RWPE1 (cell line): ENCODE measurements around the gene SNX5.

Experiments used
- CTCF ChIA-PET: fragments of 350-600 bp; sonication (Branson Sonifier 250); formaldehyde crosslinking; extraction: SDS; loops from one replicate; lab custom pipeline; 2021; lab: Yijun Ruan, JAX
- POLR2A ChIA-PET: fragments of 400-600 bp; formaldehyde crosslinking; extraction: SDS; loops from one replicate; lab custom pipeline; 2020; ENCODE audit warnings: antibody characterized with exemption; ENCODE audit not compliant: low non-redundant PET; lab: Yijun Ruan, JAX
- DNase-seq: peaks from one replicate; pipeline ENCODE4 v3.0.0; 2012; ENCODE audit warnings: low spot score
- H3K27ac ChIP-seq: fragments of 450-650 bp; 2 replicates; pipeline ENCODE4 v1.5.1; 2017
- TF ChIP-seq, protein P1 (sequence below): fragments of 450-650 bp; conservative IDR thresholded peaks from 2 replicates; pipeline ENCODE4 v1.5.1; 2017; ENCODE audit warnings: low read depth, mild to moderate bottlenecking

SNX5 gene

DNA sequence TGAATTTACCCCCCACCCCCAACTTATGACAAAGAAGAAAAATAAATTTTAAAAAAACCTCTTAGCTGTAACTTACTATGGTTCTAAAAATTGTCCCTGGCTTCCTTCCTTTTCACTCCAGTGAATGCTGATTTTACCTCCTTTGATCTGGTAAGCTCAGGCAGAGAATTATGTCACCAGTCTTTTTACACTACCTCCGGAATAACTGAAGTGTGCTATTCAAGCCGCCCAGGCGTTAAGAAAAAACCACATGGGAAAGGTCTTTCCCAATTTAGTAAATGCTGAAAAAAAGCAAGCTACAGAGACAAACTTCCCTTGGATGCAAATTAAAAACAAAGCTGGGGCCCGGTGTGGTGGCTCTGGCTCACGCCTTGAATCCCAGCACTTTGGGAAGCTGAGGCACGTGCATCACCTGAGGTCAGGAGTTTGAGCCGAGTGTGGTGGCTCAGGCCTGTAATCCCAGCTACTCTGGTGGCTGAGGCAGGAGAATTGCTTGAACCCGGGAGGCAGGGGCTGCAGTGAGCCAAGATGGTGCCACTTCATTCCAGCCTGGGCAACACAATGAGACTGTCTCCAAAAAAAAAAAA, 12.4 kb downstream of the SNX5 start:
- TF ChIP-seq, protein P1, sequence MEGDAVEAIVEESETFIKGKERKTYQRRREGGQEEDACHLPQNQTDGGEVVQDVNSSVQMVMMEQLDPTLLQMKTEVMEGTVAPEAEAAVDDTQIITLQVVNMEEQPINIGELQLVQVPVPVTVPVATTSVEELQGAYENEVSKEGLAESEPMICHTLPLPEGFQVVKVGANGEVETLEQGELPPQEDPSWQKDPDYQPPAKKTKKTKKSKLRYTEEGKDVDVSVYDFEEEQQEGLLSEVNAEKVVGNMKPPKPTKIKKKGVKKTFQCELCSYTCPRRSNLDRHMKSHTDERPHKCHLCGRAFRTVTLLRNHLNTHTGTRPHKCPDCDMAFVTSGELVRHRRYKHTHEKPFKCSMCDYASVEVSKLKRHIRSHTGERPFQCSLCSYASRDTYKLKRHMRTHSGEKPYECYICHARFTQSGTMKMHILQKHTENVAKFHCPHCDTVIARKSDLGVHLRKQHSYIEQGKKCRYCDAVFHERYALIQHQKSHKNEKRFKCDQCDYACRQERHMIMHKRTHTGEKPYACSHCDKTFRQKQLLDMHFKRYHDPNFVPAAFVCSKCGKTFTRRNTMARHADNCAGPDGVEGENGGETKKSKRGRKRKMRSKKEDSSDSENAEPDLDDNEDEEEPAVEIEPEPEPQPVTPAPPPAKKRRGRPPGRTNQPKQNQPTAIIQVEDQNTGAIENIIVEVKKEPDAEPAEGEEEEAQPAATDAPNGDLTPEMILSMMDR: no peak
- CTCF ChIA-PET: no interaction called here
- POLR2A ChIA-PET: interaction anchor here (0.6 kb wide), 1 partner anchor 273 kb away, joined by 11 read pairs; no protein-coding TSS in a partner anchor
- no peak overlapping the region for H3K27ac ChIP-seq
- DNase-seq: no peak

DNA sequence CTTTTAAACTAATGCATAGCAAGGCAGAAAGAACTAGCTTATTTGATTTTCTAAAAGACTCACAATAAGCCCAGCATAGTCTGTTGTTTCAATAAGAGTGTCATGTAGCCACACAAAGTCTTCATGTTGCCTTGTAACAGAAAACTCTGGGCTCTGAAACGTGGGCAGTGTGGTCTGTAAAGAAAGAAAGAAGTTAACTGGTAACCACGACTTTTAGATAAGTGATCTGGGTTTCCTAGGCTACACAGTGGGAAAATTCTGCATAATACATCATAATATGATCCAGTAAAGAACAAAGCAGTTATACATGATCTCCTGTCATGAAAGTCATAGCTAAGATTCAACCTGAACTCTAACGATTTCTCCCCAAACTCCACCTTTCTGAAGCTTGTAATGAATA, 13.3 kb downstream of the SNX5 start:
- POLR2A ChIA-PET: no interaction called here
- CTCF ChIA-PET: interaction anchor here (0.6 kb wide), 1 partner anchor 396 kb away, joined by 3 read pairs; no protein-coding TSS in a partner anchor
- DNase-seq: no peak
- TF ChIP-seq, protein P1: no peak
- no peak overlapping the region for H3K27ac ChIP-seq

DNA sequence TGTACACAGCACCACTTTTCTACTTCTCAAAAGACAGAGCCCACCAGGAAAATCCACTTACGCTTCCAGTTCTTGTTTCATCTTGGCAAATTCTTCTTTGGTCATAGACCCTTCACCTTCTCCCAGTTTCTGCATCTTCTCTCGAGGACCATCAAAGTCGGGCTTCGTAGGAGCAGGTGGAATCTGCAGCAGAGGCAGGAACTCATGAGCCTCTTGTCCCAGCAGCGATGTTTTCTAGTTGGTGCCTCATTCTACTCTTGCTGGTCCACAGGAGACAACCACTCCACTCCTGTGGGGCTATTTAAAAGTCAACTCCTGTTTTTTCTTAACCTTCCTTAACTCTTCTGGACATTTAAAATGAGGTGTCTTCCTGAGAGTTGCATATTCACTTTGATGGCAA, 14.7 kb downstream of the SNX5 start:
- TF ChIP-seq, protein P1: no peak
- no peak overlapping the region for H3K27ac ChIP-seq
- no peak for DNase-seq
- CTCF ChIA-PET: no interaction called here
- POLR2A ChIA-PET: interaction anchor here (0.7 kb wide), 1 partner anchor 315 kb away, joined by 3 read pairs; no protein-coding TSS in a partner anchor

DNA sequence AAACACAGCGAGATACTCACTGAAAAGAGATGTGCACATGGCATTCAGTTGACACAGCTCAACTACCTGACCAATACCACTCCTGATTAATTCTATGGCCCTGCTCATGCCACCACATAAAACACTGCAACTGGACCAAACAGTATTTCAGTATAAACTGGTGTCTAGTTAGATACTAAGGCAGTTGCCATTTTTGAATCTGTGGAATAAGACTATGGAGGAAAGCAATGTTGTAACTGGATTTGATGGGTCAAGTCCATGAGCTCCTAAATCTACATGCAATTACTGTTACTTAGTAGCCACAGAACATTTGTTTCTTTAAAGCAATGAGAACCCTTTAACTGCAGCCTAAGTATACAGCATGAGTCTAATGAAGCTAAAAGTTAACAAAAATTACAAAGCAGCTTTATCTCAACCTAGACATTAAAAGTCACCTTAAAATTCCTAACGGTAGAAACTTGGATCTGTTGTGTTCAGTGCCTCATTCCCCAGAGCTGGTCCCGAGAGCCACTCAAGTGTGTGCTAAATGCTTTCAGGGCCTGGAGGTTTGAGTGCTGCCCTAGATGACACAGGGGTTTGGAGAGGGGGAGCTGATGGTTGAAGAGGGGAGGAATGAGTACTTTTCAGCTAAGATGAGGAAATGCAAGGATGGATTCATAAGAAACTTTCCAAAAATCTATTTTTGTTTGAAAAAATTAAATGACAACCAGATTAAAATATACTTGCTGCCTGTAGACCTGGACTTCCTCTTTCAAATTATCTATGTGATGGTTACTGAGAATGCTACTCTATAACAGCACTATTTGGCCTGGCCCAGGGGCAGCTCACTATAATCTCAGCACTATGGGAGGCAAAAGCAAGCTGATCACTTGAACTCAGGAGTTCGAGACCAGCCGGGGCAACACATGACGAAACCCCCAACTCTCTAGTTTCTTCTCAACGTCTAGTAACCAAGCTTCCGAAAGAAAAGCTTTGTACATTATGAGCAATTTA, 15.6 kb downstream of the SNX5 start:
- ChIA-PET POLR2A (no interaction called here), CTCF (no interaction called here)
- DNase-seq: no peak
- H3K27ac ChIP-seq: no peak overlapping the region
- TF ChIP-seq, protein P1: no peak

DNA sequence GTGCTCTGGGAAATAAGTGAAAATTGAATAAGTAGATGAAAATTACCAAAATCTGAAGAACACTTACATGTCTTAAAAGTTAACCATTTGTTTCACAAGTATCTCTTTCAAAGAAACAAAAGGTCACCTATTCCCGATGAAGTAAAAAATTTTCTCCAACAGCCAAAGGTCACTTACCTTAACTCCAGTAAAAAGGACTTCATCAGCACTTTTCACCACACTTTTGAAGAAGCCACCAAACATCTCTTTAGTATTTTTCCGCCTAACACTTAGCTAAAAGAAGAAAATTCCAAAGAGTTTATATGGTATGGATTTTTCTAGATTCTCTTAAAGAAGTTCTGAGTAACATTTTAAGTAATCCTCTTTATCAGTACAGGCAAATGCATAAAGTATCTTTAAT, 17.3 kb downstream of the SNX5 start:
- POLR2A ChIA-PET: no interaction called here
- H3K27ac ChIP-seq: no peak overlapping the region
- no peak for DNase-seq
- TF ChIP-seq, protein P1: no peak
- CTCF ChIA-PET: no interaction called here

DNA sequence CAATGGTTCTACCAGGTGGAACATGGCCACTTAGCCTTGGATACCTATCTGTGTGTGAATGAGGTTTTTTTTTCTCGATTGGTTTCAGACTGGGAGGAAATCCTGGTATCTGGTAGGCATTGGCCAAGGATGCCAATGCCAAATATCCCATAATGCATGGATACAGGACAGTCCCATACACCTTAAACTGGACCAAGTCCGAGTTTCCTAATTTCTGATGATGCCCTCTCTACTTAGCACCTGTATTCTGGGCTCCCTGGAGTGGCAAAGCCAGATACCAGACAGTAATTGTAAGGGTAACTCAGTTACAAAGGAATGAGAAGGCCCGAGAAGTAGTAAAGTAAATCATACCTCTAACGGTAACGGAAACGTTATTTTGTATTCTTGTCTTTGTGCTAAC, 17.9 kb downstream of the SNX5 start:
- ChIA-PET CTCF (no interaction called here), POLR2A (no interaction called here)
- TF ChIP-seq, protein P1: no peak

More for the DNA sequence above, 17.9 kb downstream of the SNX5 start:
- no peak for DNase-seq
- H3K27ac ChIP-seq: no peak overlapping the region
